ENCODE data around the gene DDR1.
"Not testable (repeated sequence)": the region's sequence is repeated elsewhere in the genome, so short reads cannot be mapped to it uniquely, and the experiment has no call there.

DDR1 gene

DNA sequence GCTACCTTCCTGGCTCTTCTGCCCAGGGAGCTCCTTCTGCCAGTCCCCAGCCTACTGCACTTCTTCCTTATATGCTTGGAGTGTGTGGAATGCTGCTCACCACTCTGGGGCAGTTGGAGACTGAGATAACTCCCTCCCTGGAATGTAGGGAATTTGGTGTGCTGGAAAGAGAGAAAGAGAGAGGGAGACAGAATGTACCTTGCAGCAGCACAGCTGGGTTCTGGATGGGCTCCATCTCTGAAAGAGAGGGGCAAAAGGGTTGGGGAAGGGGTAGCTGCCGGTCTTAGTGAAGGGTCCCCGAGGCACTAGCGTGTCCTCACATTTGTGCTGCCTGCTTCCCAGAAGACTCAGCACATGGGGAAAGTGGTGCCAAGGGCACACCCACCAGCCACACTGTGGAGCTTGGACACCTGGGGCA is 40.2 kb upstream of the DDR1 start:
- Mint-ChIP-seq H3K4me1 (ENCODE audit: low read depth) (peaks cover 26% of the 10 kb centered on the region), H3K27me3 (ENCODE audit: low read depth) (no peaks in the 10 kb centered on the region), H3K9me3 (no peaks in the 10 kb centered on the region), H3K4me3 (no peak overlapping the region), H3K36me3 (ENCODE audit: low read depth) (no peaks in the 10 kb centered on the region), H3K27ac (no peak overlapping the region)

DNA sequence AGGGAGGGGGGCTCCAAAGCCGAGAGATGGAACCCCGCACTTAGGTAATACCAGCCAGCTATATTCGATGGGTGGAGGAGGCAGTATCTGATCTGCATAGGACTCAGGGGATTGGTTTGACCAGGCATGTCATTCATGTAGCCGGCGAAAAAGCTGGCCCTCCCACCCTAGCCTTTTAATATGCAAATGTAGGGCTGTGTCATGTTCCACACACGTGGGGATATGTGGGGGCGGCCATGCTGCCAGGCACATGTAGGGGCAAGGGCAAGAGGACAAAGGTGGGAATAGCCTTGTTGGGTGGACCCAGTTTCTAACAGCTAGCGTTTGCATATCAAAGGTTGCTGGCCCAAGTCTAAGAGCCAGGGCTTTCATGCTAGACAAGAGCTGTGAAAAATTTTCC is 39.1 kb upstream of the DDR1 start:
- peaks cover 2% of the 10 kb centered on the region for H3K27me3 Mint-ChIP-seq (ENCODE audit: low read depth)
- H3K9me3 Mint-ChIP-seq, result peaks cover under 1% of the 10 kb centered on the region
- no peak overlapping the region for H3K27ac Mint-ChIP-seq
- peaks cover 26% of the 10 kb centered on the region for H3K4me1 Mint-ChIP-seq (ENCODE audit: low read depth)
- no peaks in the 10 kb centered on the region for H3K36me3 Mint-ChIP-seq (ENCODE audit: low read depth)
- no peak overlapping the region for H3K4me3 Mint-ChIP-seq

DNA sequence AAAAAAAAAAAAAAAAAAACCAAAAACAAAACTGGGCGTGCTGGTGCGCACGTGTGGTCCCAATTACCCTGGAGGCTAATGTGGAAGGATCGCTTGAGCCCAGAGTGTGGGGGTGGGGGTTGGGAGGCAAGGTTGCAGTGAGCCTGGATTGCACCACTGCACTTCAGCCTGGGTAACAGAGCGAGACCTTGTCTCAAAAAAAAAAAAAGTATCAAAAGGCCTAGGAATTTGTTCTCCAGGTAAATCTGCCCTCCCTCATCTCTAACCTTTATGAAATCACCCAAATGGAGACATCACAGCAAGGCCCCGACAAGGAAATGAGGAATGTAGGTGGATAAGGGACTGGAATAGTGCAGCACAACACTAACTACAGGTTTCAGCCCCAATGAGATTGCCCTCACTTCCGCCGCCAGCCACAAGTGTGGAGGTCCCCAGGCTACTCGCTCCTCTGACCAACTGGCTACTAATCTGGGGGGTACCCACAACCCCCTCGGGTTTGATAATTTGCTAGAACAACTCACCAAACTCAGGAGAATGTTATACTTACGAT is 36.8 kb upstream of the DDR1 start:
- H3K36me3 Mint-ChIP-seq (ENCODE audit: low read depth), result peaks cover 3% of the 10 kb centered on the region
- H3K4me1 Mint-ChIP-seq (ENCODE audit: low read depth), result peaks cover 16% of the 10 kb centered on the region
- H3K4me3 Mint-ChIP-seq, result no peak overlapping the region
- H3K27me3 Mint-ChIP-seq (ENCODE audit: low read depth), result peaks cover 4% of the 10 kb centered on the region
- H3K27ac Mint-ChIP-seq, result no peak overlapping the region
- peaks cover 20% of the 10 kb centered on the region for H3K9me3 Mint-ChIP-seq

DNA sequence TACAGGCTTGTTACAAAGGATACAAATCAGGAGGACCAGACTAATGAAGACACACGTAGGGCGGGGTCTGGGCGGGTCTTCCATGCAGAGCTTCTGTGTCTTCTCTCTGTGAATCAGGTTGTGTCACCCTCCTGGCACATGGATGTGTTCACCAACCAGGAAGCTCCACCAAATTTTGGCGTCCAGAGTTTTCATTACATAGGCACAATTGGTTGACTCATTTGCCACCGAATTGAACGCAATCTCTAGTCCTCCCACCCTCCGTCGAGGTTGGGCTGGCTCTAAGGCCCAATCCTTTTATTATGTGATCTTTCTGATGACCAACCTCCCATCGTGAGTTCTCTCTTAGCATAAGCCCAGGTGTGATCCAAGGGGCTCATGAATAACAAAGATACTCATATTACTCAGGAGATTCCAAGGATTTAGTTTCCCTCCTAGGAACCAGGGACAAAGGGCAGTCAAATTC is 36.3 kb upstream of the DDR1 start:
- no peak overlapping the region for H3K27ac Mint-ChIP-seq
- peaks cover 4% of the 10 kb centered on the region for H3K27me3 Mint-ChIP-seq (ENCODE audit: low read depth)
- peaks cover 23% of the 10 kb centered on the region for H3K9me3 Mint-ChIP-seq
- no peak overlapping the region for H3K4me3 Mint-ChIP-seq
- peaks cover 14% of the 10 kb centered on the region for H3K4me1 Mint-ChIP-seq (ENCODE audit: low read depth)
- peaks cover 3% of the 10 kb centered on the region for H3K36me3 Mint-ChIP-seq (ENCODE audit: low read depth)

DNA sequence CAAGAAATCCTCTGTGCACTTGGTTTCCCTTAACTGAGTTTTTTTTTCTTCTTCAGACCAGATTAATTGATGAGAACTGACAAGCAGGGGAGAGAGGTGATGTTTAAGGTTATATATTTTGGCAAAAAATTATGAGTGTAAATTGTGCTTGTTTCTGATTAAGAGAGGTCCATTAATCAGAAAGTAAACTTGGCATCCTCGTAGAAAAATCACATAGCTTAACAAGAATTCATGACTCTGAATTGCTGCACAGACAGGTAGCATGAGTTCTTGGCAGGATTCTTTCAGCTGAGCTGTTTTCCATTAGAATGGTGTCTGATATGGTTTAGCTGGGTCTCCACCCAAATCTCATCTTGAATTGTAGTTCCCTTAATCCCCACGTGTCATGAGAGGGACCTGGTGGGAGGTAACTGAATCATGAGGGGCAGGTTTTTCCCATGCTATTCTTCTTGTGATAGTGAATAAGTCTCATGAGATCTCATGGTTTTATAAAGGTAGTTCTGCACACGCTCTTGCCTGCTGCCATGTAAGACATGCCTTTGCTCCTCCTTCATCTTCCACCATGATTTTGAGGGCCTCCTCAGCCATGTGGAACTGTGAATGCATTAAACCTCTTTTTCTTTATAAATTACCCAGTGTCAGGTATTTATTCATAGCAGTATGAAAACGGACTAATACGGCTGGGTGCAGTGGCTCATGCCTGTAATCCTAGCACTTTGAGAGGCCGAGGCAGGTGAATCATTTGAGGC is 34.2 kb upstream of the DDR1 start:
- H3K27ac Mint-ChIP-seq, result no peak overlapping the region
- peaks cover 23% of the 10 kb centered on the region for H3K9me3 Mint-ChIP-seq
- H3K36me3 Mint-ChIP-seq (ENCODE audit: low read depth), result peaks cover 3% of the 10 kb centered on the region
- no peak overlapping the region for H3K4me3 Mint-ChIP-seq
- H3K4me1 Mint-ChIP-seq (ENCODE audit: low read depth), result no peaks in the 10 kb centered on the region
- H3K27me3 Mint-ChIP-seq (ENCODE audit: low read depth), result peaks cover 4% of the 10 kb centered on the region

DNA sequence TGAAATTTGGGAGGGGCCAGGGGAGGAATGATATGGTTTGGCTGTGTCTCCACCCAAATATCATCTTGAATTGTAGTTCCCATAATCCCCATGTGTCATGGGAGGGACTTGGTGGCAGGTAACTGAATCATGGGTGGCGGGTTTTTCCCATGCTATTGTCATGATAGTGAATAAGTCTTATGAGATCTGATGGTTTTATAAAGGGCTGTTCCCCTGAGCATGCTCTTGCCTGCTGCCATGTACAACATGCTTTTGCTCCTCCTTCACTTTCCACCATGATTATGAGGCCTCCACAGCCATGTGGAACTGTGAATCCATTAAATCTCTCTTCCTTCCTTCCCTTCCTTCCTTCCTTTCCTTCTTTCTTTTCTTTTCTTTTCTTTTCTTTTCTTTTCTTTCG is 31.9 kb upstream of the DDR1 start:
- not testable (repeated sequence) for H3K4me3 Mint-ChIP-seq; H3K4me1 Mint-ChIP-seq (ENCODE audit: low read depth); H3K27ac Mint-ChIP-seq; H3K36me3 Mint-ChIP-seq (ENCODE audit: low read depth); H3K27me3 Mint-ChIP-seq (ENCODE audit: low read depth)
- peaks cover 23% of the 10 kb centered on the region for H3K9me3 Mint-ChIP-seq

DNA sequence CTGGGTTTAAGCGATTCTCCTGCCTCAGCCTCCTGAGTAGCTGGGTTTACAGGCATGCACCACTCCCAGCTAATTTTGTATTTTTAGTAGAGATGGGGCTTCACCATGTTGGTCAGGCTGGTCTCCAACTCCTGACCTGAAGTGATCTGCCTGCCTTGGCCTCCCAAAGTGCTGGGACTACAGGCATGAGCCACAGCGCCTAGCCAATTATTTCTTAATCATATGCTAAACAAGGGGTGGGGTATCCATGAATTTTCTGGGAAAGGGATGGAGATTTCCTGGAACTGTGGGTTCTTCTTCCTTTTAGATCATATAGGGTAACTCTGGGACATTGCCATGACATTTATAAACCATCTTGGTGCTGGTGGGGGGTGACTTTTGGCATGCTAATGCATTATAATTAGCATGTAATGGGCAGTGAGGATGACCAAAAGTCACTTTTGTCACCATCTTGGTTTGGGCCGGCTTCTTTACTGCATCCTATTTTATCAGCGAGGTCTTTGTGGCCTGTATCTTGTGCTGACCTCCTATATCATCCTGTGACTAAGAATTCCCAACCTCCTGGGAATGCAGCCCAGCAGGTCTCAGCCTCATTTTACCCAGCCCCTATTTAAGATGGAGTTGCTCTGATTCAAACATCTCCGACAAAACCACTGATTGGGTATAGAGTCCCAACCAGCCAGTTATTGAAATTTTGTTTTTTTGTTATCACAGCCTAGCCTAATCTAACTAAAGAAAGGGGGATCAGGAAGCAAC is 29.9 kb upstream of the DDR1 start:
- Mint-ChIP-seq H3K27ac (no peak overlapping the region), H3K36me3 (ENCODE audit: low read depth) (peaks cover 4% of the 10 kb centered on the region), H3K27me3 (ENCODE audit: low read depth) (peaks cover 10% of the 10 kb centered on the region), H3K9me3 (peaks cover 32% of the 10 kb centered on the region), H3K4me1 (ENCODE audit: low read depth) (no peaks in the 10 kb centered on the region), H3K4me3 (no peak overlapping the region)

DNA sequence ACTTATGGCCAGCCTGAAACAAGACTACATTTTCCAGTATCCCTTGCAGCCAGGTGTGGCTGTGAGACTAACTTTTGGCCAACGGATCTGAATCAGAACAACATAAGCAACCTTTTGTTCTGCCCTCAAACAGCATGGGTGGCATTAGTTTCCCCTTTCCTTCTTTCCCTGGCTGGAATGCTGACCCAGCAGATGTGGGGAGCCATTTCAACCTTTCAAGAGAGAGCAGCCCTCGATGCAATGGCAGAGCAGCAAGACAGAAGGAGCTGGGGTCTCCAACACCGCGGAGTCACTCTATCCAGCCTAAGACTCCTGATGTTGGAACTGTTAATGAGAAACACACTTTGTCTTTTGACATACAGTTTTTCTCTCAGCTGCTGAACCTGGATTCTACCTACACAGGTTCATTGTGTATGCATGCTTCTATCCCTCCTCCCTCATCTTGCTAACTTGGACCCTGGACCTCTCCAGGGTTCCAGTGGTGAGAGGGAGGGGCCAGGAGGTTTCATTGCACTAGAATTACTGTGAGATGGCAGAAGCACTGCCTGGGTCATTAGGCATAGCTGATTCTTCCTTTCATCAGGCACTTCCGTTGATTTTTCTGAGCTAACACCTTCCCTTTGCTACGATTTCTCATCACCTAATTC is 28.8 kb upstream of the DDR1 start:
- peaks cover 31% of the 10 kb centered on the region for H3K9me3 Mint-ChIP-seq
- H3K27me3 Mint-ChIP-seq (ENCODE audit: low read depth), result peaks cover 5% of the 10 kb centered on the region
- no peak overlapping the region for H3K27ac Mint-ChIP-seq
- peaks cover 2% of the 10 kb centered on the region for H3K36me3 Mint-ChIP-seq (ENCODE audit: low read depth)
- no peak overlapping the region for H3K4me3 Mint-ChIP-seq
- H3K4me1 Mint-ChIP-seq (ENCODE audit: low read depth), result no peaks in the 10 kb centered on the region

DNA sequence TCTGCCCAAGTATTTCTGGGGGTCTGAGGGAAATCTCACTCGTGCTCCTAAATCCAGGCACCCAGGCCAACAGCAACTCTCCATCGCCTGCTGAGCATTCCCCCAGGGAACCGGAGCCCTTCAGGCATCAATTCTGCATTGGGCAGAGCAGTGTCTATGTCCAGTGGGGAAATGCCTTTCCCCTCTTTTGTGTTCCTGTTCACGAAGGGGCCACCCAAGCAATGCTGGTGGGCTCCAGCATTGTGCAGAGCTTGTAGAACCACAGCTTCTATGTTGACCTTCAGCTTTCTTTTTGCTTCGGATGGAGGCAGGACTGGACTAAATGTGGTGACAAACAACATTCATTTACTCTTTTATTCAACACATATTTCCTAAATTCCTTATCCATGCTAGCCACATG is 27.2 kb upstream of the DDR1 start:
- no peaks in the 10 kb centered on the region for H3K4me1 Mint-ChIP-seq (ENCODE audit: low read depth)
- H3K4me3 Mint-ChIP-seq, result no peak overlapping the region
- no peak overlapping the region for H3K27ac Mint-ChIP-seq
- peaks cover 1% of the 10 kb centered on the region for H3K36me3 Mint-ChIP-seq (ENCODE audit: low read depth)
- peaks cover 26% of the 10 kb centered on the region for H3K9me3 Mint-ChIP-seq
- peaks cover 5% of the 10 kb centered on the region for H3K27me3 Mint-ChIP-seq (ENCODE audit: low read depth)

DNA sequence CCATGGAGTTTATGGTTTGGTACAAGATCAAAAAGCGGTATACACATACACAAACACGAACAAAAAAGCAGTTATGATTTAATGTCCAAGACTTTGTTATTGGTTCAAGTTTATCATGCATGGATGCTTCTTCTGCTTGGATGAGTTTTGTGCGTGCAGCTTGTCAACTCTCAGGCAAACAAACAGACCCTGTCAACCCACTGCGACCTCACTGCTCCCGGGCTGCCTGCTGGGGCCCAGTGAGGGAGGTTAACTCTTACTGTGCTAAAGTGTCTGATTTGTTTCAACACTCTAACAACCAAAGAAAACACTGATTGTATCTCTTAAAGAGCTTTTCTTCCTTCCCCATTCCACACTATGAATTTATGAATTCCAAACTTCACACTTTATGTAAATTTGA is 26.8 kb upstream of the DDR1 start:
- Mint-ChIP-seq H3K9me3 (peaks cover 22% of the 10 kb centered on the region), H3K27me3 (ENCODE audit: low read depth) (peaks cover 5% of the 10 kb centered on the region), H3K4me1 (ENCODE audit: low read depth) (no peaks in the 10 kb centered on the region), H3K27ac (no peak overlapping the region), H3K36me3 (ENCODE audit: low read depth) (peaks cover 1% of the 10 kb centered on the region), H3K4me3 (no peak overlapping the region)

DNA sequence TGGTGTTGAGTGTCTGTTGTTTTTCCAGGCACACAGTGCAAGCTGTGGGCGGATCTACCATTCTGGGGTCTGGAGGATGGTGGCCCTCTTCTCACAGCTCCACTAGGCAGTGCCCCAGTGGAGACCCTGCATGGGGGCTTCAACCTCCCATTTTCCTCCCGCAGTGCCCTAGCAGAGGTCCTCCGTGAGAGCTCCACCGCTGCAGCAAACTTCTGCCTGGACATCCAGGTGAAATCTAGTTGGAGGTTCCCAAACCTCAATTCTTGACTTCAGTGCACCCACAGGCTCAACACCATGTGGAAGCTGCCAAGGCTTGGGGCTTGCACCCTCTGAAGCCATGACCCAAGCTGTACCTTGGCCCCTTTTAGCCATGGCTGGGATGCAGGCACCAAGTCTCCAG is 24.6 kb upstream of the DDR1 start:
- H3K36me3 Mint-ChIP-seq (ENCODE audit: low read depth); H3K4me3 Mint-ChIP-seq; H3K4me1 Mint-ChIP-seq (ENCODE audit: low read depth); H3K27ac Mint-ChIP-seq; H3K27me3 Mint-ChIP-seq (ENCODE audit: low read depth): not testable (repeated sequence)
- peaks cover 18% of the 10 kb centered on the region for H3K9me3 Mint-ChIP-seq

DNA sequence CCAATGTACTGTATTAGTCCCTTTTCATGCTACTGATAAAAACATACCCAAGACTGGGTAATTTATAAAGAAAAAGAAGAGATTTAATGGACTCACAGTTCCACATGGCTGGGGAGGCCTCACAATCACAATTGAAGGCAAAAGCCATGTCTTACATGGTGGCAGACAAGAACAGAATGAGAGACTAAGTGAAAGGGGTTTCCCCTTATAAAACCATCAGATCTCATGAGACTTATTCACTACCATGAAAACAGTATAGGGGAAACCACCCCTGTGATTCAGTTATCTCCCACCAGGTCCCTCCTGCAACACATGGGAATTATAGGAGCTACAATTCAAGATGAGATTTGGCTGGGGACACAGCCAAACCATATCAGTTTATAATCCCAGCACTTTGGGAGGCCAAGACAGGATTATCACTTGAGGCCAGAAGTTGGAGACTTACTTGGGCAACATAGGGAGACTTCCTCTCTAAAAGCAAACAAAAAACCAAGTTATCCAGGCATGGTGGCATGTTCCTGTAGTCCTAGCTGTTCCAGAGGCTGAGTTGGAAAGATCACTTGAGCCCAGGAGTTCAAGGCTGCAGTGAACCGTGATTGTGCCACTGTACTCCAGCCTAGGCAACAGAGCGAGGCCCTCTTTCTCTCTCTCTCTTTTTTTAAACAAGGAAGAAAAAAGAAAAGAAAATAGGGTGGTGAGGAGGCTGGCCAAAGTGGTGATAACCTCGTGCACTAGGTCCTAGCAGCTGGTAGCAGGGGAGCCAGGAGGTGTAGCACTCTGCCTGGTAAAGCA is 22.9 kb upstream of the DDR1 start:
- peaks cover 18% of the 10 kb centered on the region for H3K9me3 Mint-ChIP-seq
- H3K27ac Mint-ChIP-seq, result no peak overlapping the region
- H3K4me1 Mint-ChIP-seq (ENCODE audit: low read depth), result peaks cover 2% of the 10 kb centered on the region
- H3K36me3 Mint-ChIP-seq (ENCODE audit: low read depth), result peaks cover 1% of the 10 kb centered on the region
- H3K27me3 Mint-ChIP-seq (ENCODE audit: low read depth), result peaks cover 4% of the 10 kb centered on the region
- H3K4me3 Mint-ChIP-seq, result no peak overlapping the region

DNA sequence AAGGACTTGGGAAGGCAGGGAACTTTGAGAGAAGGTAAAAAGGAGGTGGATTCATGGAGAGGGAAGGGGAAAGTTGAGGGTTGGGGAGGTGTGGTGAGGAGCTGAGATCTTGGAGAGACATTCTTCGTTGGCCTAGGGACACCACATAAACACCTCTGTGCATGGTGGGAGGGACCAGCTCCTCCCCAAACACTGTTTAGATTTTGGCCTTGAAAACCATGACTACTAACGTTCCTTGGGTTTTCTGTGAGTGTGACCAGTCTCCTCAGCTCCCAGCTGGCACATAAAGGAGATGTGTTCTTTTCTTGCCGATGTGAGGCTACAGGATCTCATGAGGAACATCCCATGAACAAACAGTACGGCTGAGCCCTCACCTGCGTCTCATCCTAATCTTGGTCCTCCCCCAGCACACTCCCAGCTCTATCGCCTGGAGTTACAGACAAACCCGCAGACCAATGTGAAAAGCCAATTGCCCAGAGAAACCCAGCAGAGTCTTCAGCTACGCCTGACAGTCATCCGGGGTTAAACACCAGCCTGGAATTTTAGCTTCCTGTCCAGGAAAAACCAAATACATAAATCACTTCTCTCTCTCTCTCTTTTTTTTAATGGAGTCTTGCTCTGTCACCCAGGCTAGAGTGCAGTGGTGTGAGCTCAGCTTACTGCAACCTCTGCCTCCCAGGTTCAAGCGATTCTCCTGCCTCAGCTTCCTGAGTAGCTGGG is 22.0 kb upstream of the DDR1 start:
- H3K4me1 Mint-ChIP-seq (ENCODE audit: low read depth), result peaks cover 2% of the 10 kb centered on the region
- H3K4me3 Mint-ChIP-seq, result no peak overlapping the region
- peaks cover 18% of the 10 kb centered on the region for H3K9me3 Mint-ChIP-seq
- H3K36me3 Mint-ChIP-seq (ENCODE audit: low read depth), result peaks cover 1% of the 10 kb centered on the region
- H3K27me3 Mint-ChIP-seq (ENCODE audit: low read depth), result no peaks in the 10 kb centered on the region
- no peak overlapping the region for H3K27ac Mint-ChIP-seq

Data from T-helper 1 cell treated with Interleukin-12 subunit alpha and Interleukin-12 subunit beta and Interleukin-4 antibody, amounts not matched to agents 30 μg/mL and 1 μg/mL, for 36 hours (primary cell).